B cell (primary cell): ENCODE data around the gene CHTF8.

Experiments
- CTCF ChIP-seq: fragments of 200-600 bp; IDR thresholded peaks from one replicate; pipeline ENCODE4 v1.8.0; 2022; ENCODE audit warnings: antibody characterized with exemption, mild to moderate bottlenecking
- EZH2 ChIP-seq: IDR thresholded peaks from 2 replicates; pipeline ENCODE4 v1.6.1; 2012; ENCODE audit warnings: borderline replicate concordance, low read depth, mild to moderate bottlenecking, moderate library complexity, low read length; ENCODE audit not compliant: insufficient read depth, poor library complexity, severe bottlenecking

DNA sequence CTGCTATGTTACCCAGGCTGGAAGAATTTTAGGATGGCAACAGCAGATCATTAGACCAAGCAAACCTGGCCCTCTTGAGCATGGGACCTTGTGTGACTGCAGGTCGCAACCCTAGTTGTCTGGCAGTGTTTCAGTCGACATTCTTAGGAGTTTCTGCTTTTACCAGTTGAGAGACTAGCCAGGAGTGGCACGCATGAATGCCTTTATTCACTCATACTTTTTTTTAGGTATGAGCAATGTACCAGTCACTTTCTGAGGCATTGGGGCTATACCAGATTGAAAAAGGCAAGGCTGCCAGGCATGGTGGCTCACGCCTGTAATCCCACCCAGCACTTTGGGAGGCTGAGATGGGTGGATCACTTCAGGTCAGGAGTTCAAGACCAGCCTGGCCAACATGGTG is 55.1 kb downstream of the CHTF8 start:
- no peak for TF ChIP-seq CTCF
- no peak for TF ChIP-seq EZH2
